PFSK-1 (cell line): Measurements from ENCODE around the gene DKK3.

ENCODE experiments used
- POLR2AphosphoS5 ChIP-seq: IDR thresholded peaks from 2 replicates; pipeline ENCODE4 v1.6.1; 2012; ENCODE audit warnings: low read depth, mild to moderate bottlenecking, control low read depth, low read length, moderate library complexity
- TAF1 ChIP-seq: IDR thresholded peaks from 2 replicates; pipeline ENCODE4 v1.6.1; 2012; ENCODE audit warnings: low read length, control low read depth, borderline replicate concordance; ENCODE audit not compliant: insufficient read depth

DNA sequence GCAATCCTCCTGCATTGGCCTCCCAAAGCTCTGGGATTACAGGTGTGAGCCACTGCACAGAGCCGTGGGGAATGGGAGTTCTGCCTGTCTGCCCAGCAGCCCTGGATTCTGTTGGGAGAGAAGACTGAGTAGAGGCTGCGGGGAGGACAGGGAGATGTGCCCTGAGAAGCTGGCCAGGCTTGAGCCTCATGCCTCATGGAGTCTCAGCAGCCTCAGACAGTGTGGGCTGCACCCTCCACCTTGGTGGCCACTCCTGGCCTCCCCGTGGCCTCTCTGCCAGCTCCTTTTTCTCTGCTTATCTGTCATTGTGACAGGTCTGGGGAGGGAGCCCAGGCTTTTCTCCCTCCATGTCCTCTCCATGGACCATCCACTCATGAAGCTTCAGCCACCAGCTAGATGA is 43.2 kb downstream of the DKK3 start:
- TF ChIP-seq POLR2AphosphoS5: no peak
- TF ChIP-seq TAF1: no peak
